AG20443 (cell line): ENCODE results near the gene ASGR2.
"Not testable (repeated sequence)": the region's sequence is repeated elsewhere in the genome, so short reads cannot be mapped to it uniquely, and the experiment has no call there.

ENCODE experiments used
- DNase-seq: peaks from one replicate; pipeline ENCODE4 v3.0.0; 2012; ENCODE audit warnings: low spot score, mixed read lengths

Gene ASGR2, protein sequence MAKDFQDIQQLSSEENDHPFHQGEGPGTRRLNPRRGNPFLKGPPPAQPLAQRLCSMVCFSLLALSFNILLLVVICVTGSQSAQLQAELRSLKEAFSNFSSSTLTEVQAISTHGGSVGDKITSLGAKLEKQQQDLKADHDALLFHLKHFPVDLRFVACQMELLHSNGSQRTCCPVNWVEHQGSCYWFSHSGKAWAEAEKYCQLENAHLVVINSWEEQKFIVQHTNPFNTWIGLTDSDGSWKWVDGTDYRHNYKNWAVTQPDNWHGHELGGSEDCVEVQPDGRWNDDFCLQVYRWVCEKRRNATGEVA

DNA sequence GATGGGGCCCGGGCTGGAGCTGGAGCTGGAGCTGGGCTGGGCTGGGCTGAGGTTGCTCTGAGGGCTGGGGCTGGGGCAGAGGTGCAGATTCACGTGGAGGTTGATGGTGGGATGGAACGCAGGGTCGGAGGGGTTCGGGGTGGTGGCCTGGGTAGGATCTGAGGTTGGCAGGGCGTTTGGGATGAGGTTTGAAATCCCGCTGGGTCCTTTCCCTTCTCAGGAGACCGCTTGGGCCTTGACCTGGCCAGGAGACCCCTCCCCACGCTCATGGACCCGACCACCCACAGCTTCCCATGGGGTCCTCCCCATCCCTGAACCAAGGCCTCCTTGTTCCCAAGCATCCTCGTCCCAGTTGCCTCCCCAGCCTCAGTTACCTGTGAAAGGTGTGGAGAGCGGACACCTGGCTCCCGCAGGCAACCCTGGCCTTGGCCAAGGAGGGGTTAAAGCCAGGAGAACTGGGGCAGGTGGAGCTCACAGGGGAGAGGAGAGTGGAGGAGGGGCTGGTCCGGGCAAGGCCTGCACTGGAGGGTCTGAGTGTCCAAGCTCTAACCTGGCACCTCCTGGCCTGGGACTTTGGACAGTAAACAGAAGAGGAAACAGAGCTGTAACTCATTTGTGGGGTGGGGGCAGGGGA, at the start of gene ASGR2:
ASGR2 (minus strand) TSS at position 582 of the 634 bp plus-strand sequence. CDS start 582 bp downstream, outside the sequence.
- no peak for DNase-seq

GRCh38 chr17:7159571-7159970, 44.9 kb upstream of the ASGR2 start:
- not testable (repeated sequence) for DNase-seq

- not testable (repeated sequence) for DNase-seq
Observed at GRCh38 chr17:7158424-7158823, 43.8 kb upstream of the ASGR2 start.

GRCh38 chr17:7156342-7156940, 41.8 kb upstream of the ASGR2 start:
- DNase-seq = no peak

DNA sequence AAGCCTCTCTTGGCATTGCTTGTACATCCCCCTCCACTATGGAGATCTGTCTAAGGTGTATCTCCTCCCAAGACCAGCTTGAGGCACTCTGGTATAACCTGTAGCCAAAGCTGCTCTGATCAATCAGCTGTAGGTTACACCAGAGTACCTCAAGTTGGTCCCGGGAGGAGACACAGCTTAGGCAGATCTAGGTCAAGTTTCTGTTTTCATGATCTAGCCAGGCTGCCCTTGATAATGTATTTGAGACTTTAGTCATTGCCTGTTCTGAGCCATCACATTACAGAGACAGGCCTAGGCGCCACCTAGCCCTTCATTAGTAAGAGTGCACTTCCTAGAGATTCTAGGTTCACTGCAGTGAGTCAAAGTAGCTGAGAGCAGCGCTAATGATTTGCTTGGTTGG, 33.1 kb upstream of the ASGR2 start:
- DNase-seq = no peak

DNA sequence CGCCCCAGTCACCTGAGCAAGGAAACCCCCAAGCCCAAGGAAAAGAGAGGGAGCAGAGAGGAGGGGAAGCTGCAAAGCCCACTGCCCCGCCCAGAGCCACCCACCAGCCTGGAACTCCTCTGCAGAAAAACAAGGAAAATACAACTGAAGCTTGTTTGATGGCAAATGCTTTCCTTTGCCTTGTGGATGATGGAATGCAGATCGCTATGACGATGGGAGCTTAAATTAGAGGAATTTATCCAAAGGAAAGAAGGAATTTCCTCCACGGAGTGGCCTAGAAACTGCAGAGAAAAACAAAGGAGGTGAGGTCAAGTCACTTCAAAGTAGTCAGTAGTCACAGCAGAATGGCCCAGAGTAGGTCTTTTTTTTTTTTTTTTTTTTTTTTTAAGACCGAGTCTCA, 31.5 kb upstream of the ASGR2 start:
- DNase-seq = no peak

- no peak for DNase-seq
Observed at GRCh38 chr17:7144213-7144612, 29.6 kb upstream of the ASGR2 start.

DNA sequence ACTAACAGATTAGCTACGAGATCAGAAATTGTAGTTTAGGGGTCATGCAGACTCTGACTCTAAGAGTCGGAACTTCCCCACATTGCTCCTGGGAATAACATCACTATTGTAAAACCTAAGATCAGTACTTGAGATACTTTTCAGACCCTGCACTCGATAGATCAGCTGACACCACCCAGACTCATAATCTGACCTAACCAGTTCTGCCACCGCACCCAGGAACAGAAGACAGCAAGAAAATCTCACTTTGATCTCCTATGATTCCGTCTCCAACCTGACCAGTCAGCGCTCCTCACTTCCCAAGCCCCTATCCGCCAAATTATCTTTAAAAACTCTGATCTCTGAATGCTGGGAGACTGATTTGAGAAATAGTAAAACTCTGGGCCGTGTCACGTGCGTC, 27.2 kb upstream of the ASGR2 start:
- no peak for DNase-seq

GRCh38 chr17:7139400-7139799, 24.8 kb upstream of the ASGR2 start:
- no peak for DNase-seq

- no peak for DNase-seq
Observed at GRCh38 chr17:7138800-7139381, 24.3 kb upstream of the ASGR2 start.

DNA sequence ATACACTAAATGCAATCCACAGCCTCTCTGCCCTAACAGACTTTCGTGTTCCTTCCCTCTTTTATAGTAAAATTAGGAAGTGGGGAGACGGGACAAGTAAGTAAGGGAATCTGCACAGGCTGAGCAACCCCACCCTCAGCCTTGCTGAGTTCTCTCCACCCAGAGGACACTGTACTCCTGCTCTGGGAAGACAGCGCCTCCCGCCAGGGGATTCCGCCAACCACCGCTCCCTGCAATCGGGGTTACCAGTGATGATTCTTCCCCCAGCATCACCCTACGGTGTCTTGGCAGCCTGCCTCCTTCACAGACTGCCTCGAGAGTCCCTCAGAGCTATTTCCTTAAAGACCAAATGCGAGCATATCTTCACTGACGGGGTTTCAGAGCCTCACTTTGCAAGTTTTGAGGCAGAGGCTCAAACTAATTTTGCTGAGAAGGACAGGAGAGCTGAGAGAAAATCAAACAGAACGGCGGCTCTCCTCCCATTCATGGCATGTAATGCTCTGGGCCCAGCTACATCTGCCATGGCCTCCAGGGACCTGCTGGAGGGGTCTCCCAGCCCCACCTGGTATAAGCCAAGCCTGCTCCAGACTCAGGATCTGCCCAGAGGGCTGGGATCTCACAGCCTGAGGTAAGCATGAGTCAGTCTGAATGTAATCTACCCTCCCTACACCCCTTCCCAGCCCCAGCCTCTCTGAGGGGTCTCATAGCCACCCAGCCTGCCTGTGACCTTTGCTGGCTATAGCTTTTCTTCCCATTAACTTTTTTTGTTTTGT, 22.7 kb upstream of the ASGR2 start:
- no peak for DNase-seq

DNA sequence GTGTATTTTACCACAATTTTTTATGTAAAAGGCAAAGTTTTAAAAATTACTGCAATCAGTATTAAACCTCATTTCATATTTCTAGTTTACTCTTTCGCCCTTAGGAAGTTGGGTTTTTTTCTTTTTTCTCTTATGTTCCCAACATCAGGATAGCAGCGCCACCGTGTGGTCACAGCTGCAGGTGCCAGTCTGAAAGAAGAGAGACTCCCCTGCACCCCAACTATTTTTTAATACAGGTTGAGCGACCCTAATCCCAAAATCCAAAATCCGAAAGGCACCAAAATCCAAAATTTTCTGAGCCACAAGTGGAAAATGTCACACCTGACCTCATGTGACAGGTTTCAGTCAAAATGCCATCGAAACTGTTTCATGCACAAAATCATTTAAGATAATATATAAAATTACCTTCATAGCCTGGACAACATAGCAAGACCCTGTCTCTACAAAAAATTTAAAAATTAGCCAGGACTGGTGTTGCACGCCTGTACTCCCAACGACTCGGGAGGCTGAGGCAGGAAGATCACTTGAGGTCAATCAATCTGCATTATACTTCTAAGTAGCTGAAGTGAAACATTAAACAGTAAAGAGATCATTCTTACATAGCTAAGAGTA, 21.8 kb upstream of the ASGR2 start:
- DNase-seq = peak; percentile 74

- no peak for DNase-seq
Observed at GRCh38 chr17:7133916-7134315, 19.3 kb upstream of the ASGR2 start.

DNA sequence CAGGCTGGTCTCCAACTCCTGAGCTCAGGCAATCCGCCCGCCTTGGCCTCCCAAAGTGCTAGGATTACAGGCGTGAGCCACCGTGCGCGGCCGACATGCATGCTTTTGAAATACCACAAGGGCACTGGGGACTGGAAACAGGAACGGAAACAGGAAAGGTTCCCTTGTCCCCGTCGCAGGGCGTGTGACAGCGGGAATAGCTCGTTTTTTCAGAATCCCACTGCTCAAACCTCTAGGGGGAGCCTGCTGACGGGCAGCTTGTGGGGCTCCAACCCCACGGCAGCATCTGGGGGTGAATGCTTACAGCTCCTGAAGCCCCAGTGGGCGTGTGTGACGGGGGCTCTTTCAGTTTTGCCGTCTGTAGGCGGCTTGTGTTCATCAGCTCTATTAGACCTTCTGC, 18.8 kb upstream of the ASGR2 start:
- DNase-seq = no peak

- DNase-seq = no peak
Observed at GRCh38 chr17:7132511-7133094, 18.0 kb upstream of the ASGR2 start.

- no peak for DNase-seq
Observed at GRCh38 chr17:7131423-7131791, 16.8 kb upstream of the ASGR2 start.

DNA sequence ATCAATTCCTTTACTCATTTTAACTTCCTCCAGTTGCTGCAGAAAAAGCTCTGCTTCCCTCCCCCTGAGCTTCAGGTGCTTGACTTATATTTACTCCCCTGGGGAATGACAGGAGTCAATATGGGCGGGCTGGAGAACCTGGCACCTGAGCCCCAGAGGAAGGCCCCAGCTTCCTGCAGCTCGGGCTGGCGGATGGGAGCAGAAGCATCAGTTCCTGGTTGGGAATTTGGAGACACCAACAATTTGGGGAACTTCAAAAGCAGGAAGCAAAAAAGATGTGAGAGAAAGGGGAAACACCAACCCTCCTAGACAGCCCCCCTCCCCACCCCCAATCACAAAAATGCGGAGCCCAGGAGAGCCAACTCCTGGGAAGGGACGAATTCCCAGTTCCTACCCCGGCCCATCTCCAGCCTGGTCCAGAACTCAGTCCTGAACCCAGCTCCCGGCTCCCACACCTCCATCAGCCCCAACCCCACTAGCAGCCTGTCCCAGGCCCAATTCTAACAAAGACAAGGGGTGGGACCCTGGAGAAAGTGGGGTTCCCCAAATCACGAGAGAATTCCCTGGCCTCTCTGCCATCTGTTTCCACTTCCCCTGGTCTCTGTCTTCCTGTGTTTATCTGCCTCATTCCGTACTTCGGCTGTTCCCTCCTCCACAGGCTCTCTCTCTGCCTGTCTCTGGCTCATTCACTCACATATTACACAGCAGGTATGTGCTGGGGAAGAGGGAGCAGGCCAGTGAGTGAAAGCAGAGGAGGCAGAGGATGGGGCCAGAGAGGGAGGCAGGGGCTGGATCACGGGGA, 16.2 kb upstream of the ASGR2 start:
- DNase-seq = no peak

DNA sequence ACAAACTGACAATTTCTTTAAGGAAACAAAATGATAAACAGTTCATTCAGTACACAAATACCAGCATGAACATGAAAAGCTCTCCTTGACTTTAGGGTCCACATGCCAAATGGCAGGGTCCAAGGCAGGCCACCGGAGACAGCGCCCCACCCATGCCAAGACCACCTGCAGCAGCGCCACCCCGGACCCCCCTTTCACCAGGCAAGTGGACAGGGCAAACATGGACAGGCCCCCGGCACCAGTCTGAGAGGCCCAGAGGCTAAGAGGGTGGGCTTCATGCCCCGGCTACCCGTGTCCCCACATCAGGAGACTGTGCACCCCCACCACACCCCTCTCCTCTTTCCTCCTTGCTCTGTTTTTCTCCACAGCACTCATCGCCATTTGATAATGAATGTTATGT, 14.7 kb upstream of the ASGR2 start:
- DNase-seq = no peak

GRCh38 chr17:7128160-7128559, 13.5 kb upstream of the ASGR2 start:
- no peak for DNase-seq

GRCh38 chr17:7127501-7127900, 12.9 kb upstream of the ASGR2 start:
- DNase-seq = not testable (repeated sequence)

DNA sequence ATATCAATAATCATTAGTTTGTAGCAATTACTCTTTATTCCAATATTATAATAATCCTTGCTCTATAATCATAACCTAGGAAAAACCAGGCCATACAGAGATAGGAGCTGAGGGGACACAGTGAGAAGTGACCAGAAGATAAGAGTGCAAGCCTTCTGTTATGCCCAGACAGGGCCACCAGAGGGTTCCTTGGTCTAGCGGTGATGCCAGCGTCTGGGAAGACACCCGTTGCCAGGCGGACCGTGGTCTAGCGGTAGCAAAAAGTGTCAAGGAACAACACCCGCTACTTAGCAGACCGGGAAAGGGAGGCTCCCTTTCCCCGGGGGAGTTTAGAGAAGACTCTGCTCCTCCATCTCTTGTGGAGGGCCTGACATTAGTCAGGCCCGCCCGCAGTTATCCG, 11.8 kb upstream of the ASGR2 start:
- not testable (repeated sequence) for DNase-seq
